HepG2 (cell line): Measurements from ENCODE around the gene DEGS1. TPM values are rescaled to one million over a fixed set of nuclear protein-coding genes. Genes with fewer than 3 reads are reported as not detected.

ENCODE experiments used
- ATAC-seq: fragments of 200-7000 bp; cut with Tn5 transposase; 3 replicates; pipeline ENCODE4 v1.9.1; 2020; ENCODE audit warnings: mild to moderate bottlenecking, moderate library complexity
- BruUV-seq: library from RNA; stranded (reverse); fragments of 400-500 nt; replicated peaks from 2 replicates; lab custom pipeline; 2021; lab: Mats Ljungman, UMichigan
- CTCF ChIA-PET: fragments of 300-600 bp; formaldehyde crosslinking; extraction: SDS; loops from one replicate; lab custom pipeline; 2021; ENCODE audit warnings: low total read pairs, inconsistent platforms, low intra/inter-chr PET ratio; lab: Yijun Ruan, JAX
- POLR2A ChIA-PET: fragments of 350-600 bp; sonication (Branson Sonifier 250); formaldehyde crosslinking; loops from one replicate; lab custom pipeline; 2020; ENCODE audit warnings: antibody characterized with exemption, inconsistent platforms; lab: Yijun Ruan, JAX
- DNase-seq: peaks from one replicate; pipeline ENCODE4 v3.0.0-alpha.2; 2015; ENCODE audit warnings: low spot score
- FAIRE-seq: peaks from 3 replicates; lab custom pipeline; 2011; peaks lifted over from hg19 to GRCh38; lab: Jason Lieb, UNC
- H2AFZ ChIP-seq: one replicate; pipeline ENCODE4 v1.6.1; 2011; ENCODE audit warnings: low read length, inconsistent platforms
- H3K27ac ChIP-seq: fragments of 300-600 bp; 3 replicates; pipeline ENCODE4 v1.8.0; 2011; ENCODE audit warnings: mixed run types, mild to moderate bottlenecking, mixed read lengths, low read length, inconsistent platforms; ENCODE audit not compliant: insufficient read depth; ENCODE audit errors: extremely low read length
- H3K27me3 ChIP-seq, 2 experiments: fragments of 200-600 bp in 1 of 2; 2 replicates in 1 of 2; 3 replicates in 1 of 2; pipeline versions ENCODE4 v1.6.0 to v1.8.0; 2011; ENCODE audit warnings: low read length in 2 of 2, mild to moderate bottlenecking in 2 of 2, moderate library complexity in 2 of 2, inconsistent platforms in 1 of 2; ENCODE audit not compliant: insufficient read depth in 2 of 2, control insufficient read depth in 1 of 2
- H3K36me3 ChIP-seq, 2 experiments: fragments of 200-600 bp in 1 of 2; replicated peaks in 1 of 2; 2 replicates in 1 of 2; 3 replicates in 1 of 2; pipeline versions ENCODE4 v1.5.1 to v1.8.0; 2011; ENCODE audit warnings: low read length in 2 of 2, inconsistent platforms in 1 of 2; ENCODE audit not compliant: insufficient read depth in 2 of 2, control insufficient read depth in 1 of 2
- H3K4me1 ChIP-seq: 2 replicates; pipeline ENCODE4 v1.5.1; 2012; ENCODE audit warnings: low read length, inconsistent platforms; ENCODE audit not compliant: insufficient read depth
- H3K4me2 ChIP-seq: 2 replicates; pipeline ENCODE4 v1.6.0; 2011; ENCODE audit warnings: low read depth, low read length, inconsistent platforms
- H3K4me3 ChIP-seq, 3 experiments: fragments of 200-600 bp in 1 of 3; sonication (generic), shearing (Covaris generic) in 1 of 3; replicated peaks in 1 of 3; 2 replicates each; pipeline ENCODE4 v1.5.1; 2011 to 2016; ENCODE audit warnings: low read length in 3 of 3, inconsistent platforms in 2 of 3, low read depth in 2 of 3, mild to moderate bottlenecking in 2 of 3, control low read depth in 1 of 3, mixed read lengths in 1 of 3; ENCODE audit not compliant: insufficient read depth in 1 of 3
- H3K79me2 ChIP-seq: one replicate; pipeline ENCODE4 v1.6.1; 2011; ENCODE audit warnings: low read length, inconsistent platforms; ENCODE audit not compliant: insufficient read depth
- H3K9ac ChIP-seq: 2 replicates; pipeline ENCODE4 v1.6.0; 2011; ENCODE audit warnings: mild to moderate bottlenecking, low read depth, low read length, inconsistent platforms; ENCODE audit not compliant: insufficient read depth
- H3K9me3 ChIP-seq: 2 replicates; pipeline ENCODE4 v1.5.1; 2012; ENCODE audit warnings: mild to moderate bottlenecking, low read length
- H4K20me1 ChIP-seq: 2 replicates; pipeline ENCODE4 v1.6.0; 2011; ENCODE audit warnings: inconsistent platforms, mild to moderate bottlenecking, low read length, moderate library complexity; ENCODE audit not compliant: insufficient read depth
- WGBS: methylation state at CpG from one replicate; pipeline ENCODE4 v1.1.6; 2017; ENCODE audit warnings: low lambda C conversion rate; 5-methylcytosine and 5-hydroxymethylcytosine counted together
- in situ Hi-C: cut with HindIII; loops from 2 replicates; pipeline ENCODE4 v1.10.0; 2017; ENCODE audit warnings: low pct_unique_long_range_greater_than_20kb; ENCODE audit not compliant: extremely low pct_ligation_motif_present
- intact Hi-C: fragments of 100-400 bp; cut with micrococcal nuclease; formaldehyde crosslinking; loops from one replicate; pipeline ENCODE4 v1.10.0; 2022; ENCODE audit not compliant: unreplicated experiment
- polyA plus RNA-seq, 8 experiments: library from polyadenylated mRNA; depleted of rRNA in 3 of 8; stranded (reverse) in 7 of 8; unstranded in 1 of 8; fragments of >200 nt; fragmentation: Illumina TruSeq in 4 of 8; extraction: Trizol in 4 of 8; gene quantifications; 2 replicates each; pipeline versions ENCODE4 v1.2.1 to v1.2.3, GENCODE V29; 2011 to 2016; ENCODE audit warnings: low read depth in 4 of 8, missing spikeins in 1 of 8, mixed read lengths in 1 of 8; ENCODE audit not compliant: insufficient read depth in 1 of 8
- total RNA-seq, 5 experiments: library from RNA; depleted of rRNA; stranded (reverse); fragments of >200 nt; fragmentation: Illumina TruSeq; extraction: Trizol; gene quantifications; 2 replicates each; pipeline ENCODE4 v1.2.3, GENCODE V29; 2016; ENCODE audit warnings: low read depth in 1 of 5
- TF ChIP-seq, protein P1 (sequence below), 2 experiments: fragments of 450-650 bp in 1 of 2; sonication (generic) in 1 of 2; formaldehyde crosslinking in 1 of 2; IDR thresholded peaks; 2 replicates each; pipeline versions ENCODE4 v1.6.1 to v1.8.0; 2016 to 2022; ENCODE audit warnings: antibody characterized with exemption in 1 of 2, mild to moderate bottlenecking in 1 of 2, missing genetic modification reagents in 1 of 2

The DEGS1 gene
- total and polyA plus RNA-seq, 2 of the 13 experiments (the other 11 are each of a cell fraction or from before 2014, with no cell fraction given): 18.1 to 35.9 TPM

DNA sequence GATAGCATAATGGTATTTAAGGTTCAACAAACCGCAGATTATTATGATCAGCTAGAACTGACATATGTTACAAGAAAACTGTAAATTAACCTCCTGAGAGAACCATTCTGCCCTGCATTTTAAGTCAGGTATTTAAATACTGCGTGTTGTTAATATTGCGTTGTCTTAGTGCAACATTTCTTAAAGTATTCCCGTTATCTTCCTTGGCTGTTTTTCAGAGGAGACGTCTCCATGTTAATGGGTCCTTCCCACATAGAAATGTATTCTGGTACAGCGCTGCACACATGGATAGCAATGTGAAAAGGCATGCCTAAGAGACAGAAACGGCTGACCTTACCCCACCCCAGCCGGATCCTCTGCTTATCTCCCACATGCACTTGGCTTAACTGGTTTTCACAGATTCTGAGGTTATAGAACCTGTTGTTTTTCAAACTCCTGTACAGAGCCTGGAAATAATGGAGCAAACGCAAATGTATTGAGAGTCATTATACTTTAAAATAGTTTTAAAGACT, 22.8 kb upstream of the DEGS1 start:
- Histone ChIP-seq H3K27ac (no peak overlapping the region), H3K36me3 (peaks cover 1 to 25% of the 10 kb centered on the region in 2 experiments; a peak in 3 of 5 replicates), H3K9me3 (no peaks in the 10 kb centered on the region), H3K4me1 (no peaks in the 10 kb centered on the region; the same call in 1 of the 2 replicates), H3K4me2 (no peak overlapping the region), H4K20me1 (no peaks in the 10 kb centered on the region), H3K4me3 (no peak overlapping the region)
- ChIA-PET POLR2A (no interaction called here), CTCF (no interaction called here)
- intact Hi-C loops: no loop called here
- ATAC-seq: no peak
- FAIRE-seq: no peak
- DNase-seq: no peak
- WGBS: 96% methylated on average over 9 of the region's 9 CpGs
- TF ChIP-seq, protein P1, sequence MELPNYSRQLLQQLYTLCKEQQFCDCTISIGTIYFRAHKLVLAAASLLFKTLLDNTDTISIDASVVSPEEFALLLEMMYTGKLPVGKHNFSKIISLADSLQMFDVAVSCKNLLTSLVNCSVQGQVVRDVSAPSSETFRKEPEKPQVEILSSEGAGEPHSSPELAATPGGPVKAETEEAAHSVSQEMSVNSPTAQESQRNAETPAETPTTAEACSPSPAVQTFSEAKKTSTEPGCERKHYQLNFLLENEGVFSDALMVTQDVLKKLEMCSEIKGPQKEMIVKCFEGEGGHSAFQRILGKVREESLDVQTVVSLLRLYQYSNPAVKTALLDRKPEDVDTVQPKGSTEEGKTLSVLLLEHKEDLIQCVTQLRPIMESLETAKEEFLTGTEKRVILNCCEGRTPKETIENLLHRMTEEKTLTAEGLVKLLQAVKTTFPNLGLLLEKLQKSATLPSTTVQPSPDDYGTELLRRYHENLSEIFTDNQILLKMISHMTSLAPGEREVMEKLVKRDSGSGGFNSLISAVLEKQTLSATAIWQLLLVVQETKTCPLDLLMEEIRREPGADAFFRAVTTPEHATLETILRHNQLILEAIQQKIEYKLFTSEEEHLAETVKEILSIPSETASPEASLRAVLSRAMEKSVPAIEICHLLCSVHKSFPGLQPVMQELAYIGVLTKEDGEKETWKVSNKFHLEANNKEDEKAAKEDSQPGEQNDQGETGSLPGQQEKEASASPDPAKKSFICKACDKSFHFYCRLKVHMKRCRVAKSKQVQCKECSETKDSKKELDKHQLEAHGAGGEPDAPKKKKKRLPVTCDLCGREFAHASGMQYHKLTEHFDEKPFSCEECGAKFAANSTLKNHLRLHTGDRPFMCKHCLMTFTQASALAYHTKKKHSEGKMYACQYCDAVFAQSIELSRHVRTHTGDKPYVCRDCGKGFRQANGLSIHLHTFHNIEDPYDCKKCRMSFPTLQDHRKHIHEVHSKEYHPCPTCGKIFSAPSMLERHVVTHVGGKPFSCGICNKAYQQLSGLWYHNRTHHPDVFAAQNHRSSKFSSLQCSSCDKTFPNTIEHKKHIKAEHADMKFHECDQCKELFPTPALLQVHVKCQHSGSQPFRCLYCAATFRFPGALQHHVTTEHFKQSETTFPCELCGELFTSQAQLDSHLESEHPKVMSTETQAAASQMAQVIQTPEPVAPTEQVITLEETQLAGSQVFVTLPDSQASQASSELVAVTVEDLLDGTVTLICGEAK (IDR thresholded peaks at IDR 0.05): no peak
- TF ChIP-seq, protein P1 (CRISPR knock-in tag; IDR thresholded peaks at IDR 0.05): no peak
- TF ChIP-seq, all 625 proteins: peak for 0
- Histone ChIP-seq H3K27me3 (no peaks in the 10 kb centered on the region), H3K79me2 (no peaks in the 10 kb centered on the region), H2AFZ (no peak overlapping the region), H3K9ac (no peak overlapping the region)
- in situ Hi-C loops: no loop called here
- TSS peak; percentile 9 for BruUV-seq
